Uterus (tissue), 2 donors: ENCODE data around the gene PAN2.

ENCODE experiments used
- POLR2A ChIP-seq, 2 donors: fragments of 450-650 bp; IDR thresholded peaks; one replicate each; pipeline ENCODE4 v1.6.1; 2016; ENCODE audit warnings: antibody characterized with exemption in 2 of 2, mild to moderate bottlenecking in 1 of 2, moderate library complexity in 1 of 2
- TF ChIP-seq, protein P1 (sequence below), 4 experiments: fragments of 200-600 bp in 2 of 4; fragments of 450-650 bp in 2 of 4; sonication (generic) in 2 of 4; IDR thresholded peaks; one replicate each; pipeline ENCODE4 v1.5.1; 2016 to 2019; ENCODE audit warnings: antibody characterized with exemption in 4 of 4, mild to moderate bottlenecking in 2 of 4, moderate library complexity in 1 of 4

DNA sequence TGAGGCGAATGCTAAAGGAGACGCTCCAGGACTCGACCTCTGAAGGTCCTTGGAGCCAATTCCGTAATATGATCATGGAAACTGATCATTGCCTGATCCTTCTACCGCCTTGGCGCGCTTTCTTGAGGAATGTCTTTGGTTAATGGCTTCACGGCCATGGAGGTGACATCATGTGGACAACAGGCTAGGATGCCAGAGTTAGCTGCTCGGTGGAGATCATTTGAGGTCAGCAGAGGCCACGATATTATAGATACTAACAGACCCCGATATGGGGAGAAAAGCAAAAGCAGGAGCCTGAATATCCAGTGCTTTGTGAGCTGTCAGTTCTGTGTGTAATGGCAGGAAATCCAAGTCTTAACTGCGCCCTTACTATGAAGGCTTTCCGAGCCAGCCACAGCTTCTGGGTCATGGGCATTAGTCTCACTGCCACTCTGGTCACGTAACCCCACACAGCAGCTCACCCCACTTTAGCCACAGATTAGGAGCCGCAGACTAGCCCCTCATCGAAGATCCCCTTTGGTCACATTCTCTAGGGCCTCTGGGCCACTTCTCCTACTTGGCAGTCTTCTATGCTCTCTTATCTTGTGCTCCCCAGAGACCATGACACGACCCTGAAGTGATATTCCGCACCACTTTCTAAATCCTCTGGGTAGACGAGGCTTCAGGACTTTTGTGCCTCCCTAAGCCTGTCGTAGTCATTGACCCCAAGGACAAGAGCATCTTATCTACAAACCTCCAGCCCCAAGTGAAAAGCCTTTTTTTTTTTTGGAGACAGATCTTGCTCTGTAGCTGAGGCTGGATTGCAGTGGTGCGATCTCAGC is 32.9 kb downstream of the PAN2 start:
- TF ChIP-seq, protein P1, sequence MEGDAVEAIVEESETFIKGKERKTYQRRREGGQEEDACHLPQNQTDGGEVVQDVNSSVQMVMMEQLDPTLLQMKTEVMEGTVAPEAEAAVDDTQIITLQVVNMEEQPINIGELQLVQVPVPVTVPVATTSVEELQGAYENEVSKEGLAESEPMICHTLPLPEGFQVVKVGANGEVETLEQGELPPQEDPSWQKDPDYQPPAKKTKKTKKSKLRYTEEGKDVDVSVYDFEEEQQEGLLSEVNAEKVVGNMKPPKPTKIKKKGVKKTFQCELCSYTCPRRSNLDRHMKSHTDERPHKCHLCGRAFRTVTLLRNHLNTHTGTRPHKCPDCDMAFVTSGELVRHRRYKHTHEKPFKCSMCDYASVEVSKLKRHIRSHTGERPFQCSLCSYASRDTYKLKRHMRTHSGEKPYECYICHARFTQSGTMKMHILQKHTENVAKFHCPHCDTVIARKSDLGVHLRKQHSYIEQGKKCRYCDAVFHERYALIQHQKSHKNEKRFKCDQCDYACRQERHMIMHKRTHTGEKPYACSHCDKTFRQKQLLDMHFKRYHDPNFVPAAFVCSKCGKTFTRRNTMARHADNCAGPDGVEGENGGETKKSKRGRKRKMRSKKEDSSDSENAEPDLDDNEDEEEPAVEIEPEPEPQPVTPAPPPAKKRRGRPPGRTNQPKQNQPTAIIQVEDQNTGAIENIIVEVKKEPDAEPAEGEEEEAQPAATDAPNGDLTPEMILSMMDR (IDR thresholded peaks at IDR 0.05), result no peak
- no peak for TF ChIP-seq POLR2A (IDR thresholded peaks at IDR 0.05)
